ENCODE data around the gene TRAF2. TPM values are rescaled to one million over a fixed set of nuclear protein-coding genes. Genes with fewer than 3 reads are reported as not detected.
A peak's percentile ranks its signal among the peaks of the same experiment; 100 is the strongest.

TRAF2 gene
- total and polyA plus RNA-seq, 2 of the 13 experiments (the other 11 are each of a cell fraction or from before 2014, with no cell fraction given), result 12.4 to 13.6 TPM

DNA sequence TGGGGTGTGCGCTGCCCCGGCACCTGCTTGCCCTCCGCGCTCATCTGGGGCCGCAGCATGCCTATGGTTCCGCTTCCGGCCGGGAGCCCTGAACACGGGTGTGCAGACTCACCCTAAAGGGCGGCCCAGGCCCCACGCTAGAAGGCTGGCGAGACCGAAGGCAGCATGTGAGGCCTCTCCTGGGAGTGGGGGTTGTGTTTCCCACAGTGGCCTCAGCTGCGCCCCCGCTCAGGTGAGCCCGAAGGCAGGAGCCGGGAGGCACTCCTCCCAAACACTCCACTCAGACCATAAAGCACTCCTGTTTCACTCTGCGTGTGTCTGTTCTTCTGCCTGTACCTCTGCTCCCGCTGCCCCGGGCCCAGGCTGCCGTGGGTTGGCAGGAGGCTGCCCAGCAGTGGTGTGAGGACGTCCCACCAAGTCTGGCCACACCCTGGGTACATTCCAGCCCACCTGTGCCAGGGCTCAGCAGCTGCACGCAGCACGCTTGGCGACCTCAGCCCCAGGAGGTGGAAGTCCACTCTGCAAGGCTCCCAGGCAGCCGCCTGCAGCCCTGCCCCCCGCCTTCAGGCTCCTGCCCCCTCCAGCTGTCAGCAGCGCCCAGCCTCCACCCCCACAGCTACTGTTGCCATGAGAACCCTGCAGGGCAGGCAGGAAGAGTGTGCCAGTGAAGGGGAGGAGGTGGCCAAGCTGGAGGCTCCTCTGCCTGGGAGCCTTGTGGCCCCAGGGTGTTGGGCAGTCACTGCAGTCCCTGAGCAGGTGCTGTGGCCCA, 45.3 kb upstream of the TRAF2 start (continued):
- TF ChIP-seq, protein P1, sequence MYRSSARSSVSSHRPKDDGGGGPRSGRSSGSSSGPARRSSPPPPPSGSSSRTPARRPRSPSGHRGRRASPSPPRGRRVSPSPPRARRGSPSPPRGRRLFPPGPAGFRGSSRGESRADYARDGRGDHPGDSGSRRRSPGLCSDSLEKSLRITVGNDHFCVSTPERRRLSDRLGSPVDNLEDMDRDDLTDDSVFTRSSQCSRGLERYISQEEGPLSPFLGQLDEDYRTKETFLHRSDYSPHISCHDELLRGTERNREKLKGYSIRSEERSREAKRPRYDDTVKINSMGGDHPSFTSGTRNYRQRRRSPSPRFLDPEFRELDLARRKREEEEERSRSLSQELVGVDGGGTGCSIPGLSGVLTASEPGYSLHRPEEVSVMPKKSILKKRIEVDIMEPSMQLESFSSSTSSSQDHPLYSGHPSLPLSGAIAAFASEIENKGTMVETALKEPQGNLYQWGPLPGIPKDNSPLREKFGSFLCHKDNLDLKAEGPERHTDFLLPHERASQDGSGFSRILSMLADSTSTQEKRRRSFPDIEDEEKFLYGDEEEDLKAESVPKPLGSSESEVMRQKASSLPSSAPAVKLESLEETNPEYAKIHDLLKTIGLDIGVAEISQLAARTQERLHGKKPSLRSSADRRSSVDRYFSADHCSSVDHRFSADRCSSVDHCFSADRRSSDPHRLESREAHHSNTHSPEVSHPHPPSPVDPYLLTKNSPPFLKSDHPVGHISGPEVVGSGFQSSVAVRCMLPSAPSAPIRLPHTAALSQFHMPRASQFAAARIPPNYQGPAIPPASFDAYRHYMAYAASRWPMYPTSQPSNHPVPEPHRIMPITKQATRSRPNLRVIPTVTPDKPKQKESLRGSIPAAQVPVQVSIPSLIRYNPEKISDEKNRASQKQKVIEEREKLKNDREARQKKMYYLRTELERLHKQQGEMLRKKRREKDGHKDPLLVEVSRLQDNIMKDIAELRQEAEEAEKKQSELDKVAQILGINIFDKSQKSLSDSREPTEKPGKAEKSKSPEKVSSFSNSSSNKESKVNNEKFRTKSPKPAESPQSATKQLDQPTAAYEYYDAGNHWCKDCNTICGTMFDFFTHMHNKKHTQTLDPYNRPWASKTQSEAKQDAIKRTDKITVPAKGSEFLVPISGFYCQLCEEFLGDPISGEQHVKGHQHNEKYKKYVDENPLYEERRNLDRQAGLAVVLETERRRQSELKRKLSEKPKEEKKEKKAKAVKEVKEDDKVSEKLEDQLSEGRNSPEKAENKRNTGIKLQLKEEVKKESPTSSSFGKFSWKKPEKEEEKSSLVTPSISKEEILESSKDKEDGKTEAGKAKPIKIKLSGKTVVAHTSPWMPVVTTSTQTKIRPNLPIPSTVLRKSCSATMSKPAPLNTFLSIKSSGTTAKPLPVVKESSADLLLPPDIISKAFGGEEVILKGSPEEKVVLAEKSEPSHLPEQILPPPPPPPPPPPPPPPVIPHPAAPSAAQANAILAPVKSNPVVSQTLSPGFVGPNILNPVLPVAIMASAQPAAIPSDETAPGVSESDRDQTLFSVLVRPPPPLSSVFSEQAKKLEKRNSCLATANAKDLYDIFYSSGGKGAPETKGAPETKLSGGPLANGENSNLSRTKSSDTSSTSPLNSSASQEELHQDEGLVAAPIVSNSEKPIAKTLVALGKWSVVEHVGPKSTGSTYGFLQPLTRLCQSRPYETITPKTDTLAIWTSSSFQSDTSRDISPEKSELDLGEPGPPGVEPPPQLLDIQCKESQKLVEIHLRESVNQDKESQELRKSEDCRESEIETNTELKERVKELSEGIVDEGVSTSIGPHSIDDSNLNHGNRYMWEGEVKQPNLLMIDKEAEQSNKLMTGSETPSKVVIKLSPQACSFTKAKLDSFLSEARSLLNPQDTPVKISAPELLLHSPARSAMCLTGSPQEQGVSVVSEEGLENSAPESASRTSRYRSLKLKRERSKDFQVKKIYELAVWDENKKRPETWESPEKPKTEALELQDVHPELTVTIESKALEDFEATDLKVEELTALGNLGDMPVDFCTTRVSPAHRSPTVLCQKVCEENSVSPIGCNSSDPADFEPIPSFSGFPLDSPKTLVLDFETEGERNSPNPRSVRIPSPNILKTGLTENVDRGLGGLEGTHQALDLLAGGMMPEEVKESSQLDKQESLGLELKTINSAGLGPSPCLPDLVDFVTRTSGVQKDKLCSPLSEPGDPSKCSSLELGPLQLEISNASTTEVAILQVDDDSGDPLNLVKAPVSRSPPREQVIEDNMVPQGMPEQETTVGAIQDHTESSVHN (CRISPR knock-in tag; IDR thresholded peaks at IDR 0.05), result peak; percentile 84
- TF ChIP-seq ZBTB3 (CRISPR knock-in tag; IDR thresholded peaks at IDR 0.05; ENCODE audit: borderline replicate concordance, low read depth), result peak; percentile 66; the same call in 1 of the 2 replicates
- peak; percentile 58; the same call in 1 of the 2 replicates for TF ChIP-seq HNF4G (IDR thresholded peaks at IDR 0.05; ENCODE audit: borderline replicate concordance, low read depth, low read length)
- TF ChIP-seq HNF4G (CRISPR knock-in tag; IDR thresholded peaks at IDR 0.05; ENCODE audit: borderline replicate concordance, low read depth), result no peak
- peak; percentile 82; the same call in 1 of the 2 replicates for TF ChIP-seq MTA1 (CRISPR knock-in tag; IDR thresholded peaks at IDR 0.05; ENCODE audit: borderline replicate concordance)
- 0 out of 2 replicates have a peak, but pooled peaks have one; percentile 64 for TF ChIP-seq BORCS8-MEF2B (CRISPR knock-in tag; IDR thresholded peaks at IDR 0.05)
- TF ChIP-seq SATB2 (CRISPR knock-in tag; IDR thresholded peaks at IDR 0.05), result no peak
- peak; percentile 100 for TF ChIP-seq AKAP8 (CRISPR knock-in tag; IDR thresholded peaks at IDR 0.05)
- TF ChIP-seq FOXA1 (IDR thresholded peaks at IDR 0.05), result no peak
- no peak for TF ChIP-seq FOXA1 (CRISPR knock-in tag; IDR thresholded peaks at IDR 0.05)
- TF ChIP-seq ZBTB8A (CRISPR knock-in tag; IDR thresholded peaks at IDR 0.05; ENCODE audit: borderline replicate concordance, low read depth), result peak; percentile 63; the same call in 1 of the 2 replicates
- peak; percentile 20; the same call in 1 of the 2 replicates for TF ChIP-seq ZNF331 (CRISPR knock-in tag; IDR thresholded peaks at IDR 0.05)
- peak; percentile 99 for TF ChIP-seq AGO1 (IDR thresholded peaks at IDR 0.05; ENCODE audit: low read depth, low read length, poor library complexity, severe bottlenecking)
- TF ChIP-seq, protein P2, sequence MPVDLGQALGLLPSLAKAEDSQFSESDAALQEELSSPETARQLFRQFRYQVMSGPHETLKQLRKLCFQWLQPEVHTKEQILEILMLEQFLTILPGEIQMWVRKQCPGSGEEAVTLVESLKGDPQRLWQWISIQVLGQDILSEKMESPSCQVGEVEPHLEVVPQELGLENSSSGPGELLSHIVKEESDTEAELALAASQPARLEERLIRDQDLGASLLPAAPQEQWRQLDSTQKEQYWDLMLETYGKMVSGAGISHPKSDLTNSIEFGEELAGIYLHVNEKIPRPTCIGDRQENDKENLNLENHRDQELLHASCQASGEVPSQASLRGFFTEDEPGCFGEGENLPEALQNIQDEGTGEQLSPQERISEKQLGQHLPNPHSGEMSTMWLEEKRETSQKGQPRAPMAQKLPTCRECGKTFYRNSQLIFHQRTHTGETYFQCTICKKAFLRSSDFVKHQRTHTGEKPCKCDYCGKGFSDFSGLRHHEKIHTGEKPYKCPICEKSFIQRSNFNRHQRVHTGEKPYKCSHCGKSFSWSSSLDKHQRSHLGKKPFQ (CRISPR knock-in tag; IDR thresholded peaks at IDR 0.05; ENCODE audit: insufficient replicate concordance), result no peak
- TF ChIP-seq SOX6 (IDR thresholded peaks at IDR 0.05), result no peak
- TF ChIP-seq SOX6 (CRISPR knock-in tag; IDR thresholded peaks at IDR 0.05), result 0 out of 2 replicates have a peak, but pooled peaks have one; percentile 21
- peak; percentile 78; the same call in 1 of the 2 replicates for TF ChIP-seq ARNTL (CRISPR knock-in tag; IDR thresholded peaks at IDR 0.05)
